ENCODE data around the gene TTLL1. TPM values are rescaled to one million over a fixed set of nuclear protein-coding genes. Genes with fewer than 3 reads are reported as not detected.
A peak's percentile ranks its signal among the peaks of the same experiment; 100 is the strongest.
"Not testable (repeated sequence)": the region's sequence is repeated elsewhere in the genome, so short reads cannot be mapped to it uniquely, and the experiment has no call there.

TTLL1 gene
- total RNA-seq, 4 donors from 2014 or later, result 4.4 to 11.4 (median 5.8) TPM

GRCh38 chr22:43106302-43106701, 17.1 kb upstream of the TTLL1 start:
- Histone ChIP-seq H3K36me3 (no peaks in the 10 kb centered on the region), H3K4me3 (replicated peaks in 1 of 3) (no peak overlapping the region), H3K4me1 (peaks cover 18 to 34% of the 10 kb centered on the region in 2 donors), H3K9me3 (no peaks in the 10 kb centered on the region), H3K27me3 (no peaks in the 10 kb centered on the region), H3K27ac (no peak overlapping the region)
- intact Hi-C loops (cut with DNase I), result no loop called here
- 91 to 94% methylated on average over 8 of the region's 8 CpGs for WGBS, 2 donors
- TF ChIP-seq CTCF (IDR thresholded peaks at IDR 0.05), result no peak
- TF ChIP-seq POLR2A (IDR thresholded peaks at IDR 0.05), result no peak
- DNase-seq, result no peak

- DNase-seq; H3K27me3 ChIP-seq; H3K36me3 ChIP-seq; H3K4me3 ChIP-seq (replicated peaks in 1 of 3); H3K9me3 ChIP-seq; intact Hi-C loops (cut with DNase I): not testable (repeated sequence)
- Histone ChIP-seq H3K27ac (peak overlapping the region; percentile 31 to 83 (median 73)), H3K4me1 (peaks cover 12 to 22% of the 10 kb centered on the region in 2 donors)
- 98 to 99% methylated on average over 3 of the region's 3 CpGs for WGBS, 2 donors
Measured at GRCh38 chr22:43104950-43105349, 15.8 kb upstream of the TTLL1 start.

GRCh38 chr22:43104056-43104625, 14.9 kb upstream of the TTLL1 start:
- H3K36me3 ChIP-seq; intact Hi-C loops (cut with DNase I); H3K9me3 ChIP-seq; H3K4me3 ChIP-seq (replicated peaks in 1 of 3); H3K27me3 ChIP-seq: not testable (repeated sequence)
- H3K27ac ChIP-seq, result peak overlapping the region; percentile 42 to 83 (median 73)
- peak in 1 of 2 donors; percentile 16 for TF ChIP-seq POLR2A (IDR thresholded peaks at IDR 0.05)
- peaks cover 11 to 19% of the 10 kb centered on the region in 2 donors for H3K4me1 ChIP-seq
- DNase-seq, result peak; percentile 88 to 90
- 42 to 44% methylated on average over 14 to 15 of the region's 15 CpGs for WGBS, 2 donors

- no peaks in the 10 kb centered on the region for H3K36me3 ChIP-seq
- peaks cover 11 to 19% of the 10 kb centered on the region in 2 donors for H3K4me1 ChIP-seq
- DNase-seq, result no peak
- H3K9me3 ChIP-seq, result no peaks in the 10 kb centered on the region
- H3K27ac ChIP-seq, result no peak overlapping the region
- no peak overlapping the region for H3K4me3 ChIP-seq (replicated peaks in 1 of 3)
- TF ChIP-seq POLR2A (IDR thresholded peaks at IDR 0.05) (no peak), CTCF (IDR thresholded peaks at IDR 0.05) (no peak)
- intact Hi-C loops (cut with DNase I), result no loop called here
- 70 to 89% methylated on average over 1 to 7 of the region's 7 CpGs for WGBS, 2 donors
- no peaks in the 10 kb centered on the region for H3K27me3 ChIP-seq
Measured at GRCh38 chr22:43101306-43101705, 12.1 kb upstream of the TTLL1 start.

- TF ChIP-seq POLR2A (IDR thresholded peaks at IDR 0.05) (no peak), CTCF (IDR thresholded peaks at IDR 0.05) (no peak)
- DNase-seq, result no peak
- intact Hi-C loops (cut with DNase I), result no loop called here
- no peaks in the 10 kb centered on the region for H3K27me3 ChIP-seq
- H3K9me3 ChIP-seq, result no peaks in the 10 kb centered on the region
- WGBS, 2 donors, result 71 to 86% methylated on average over 5 of the region's 5 CpGs
- H3K4me1 ChIP-seq, result peaks cover 11 to 19% of the 10 kb centered on the region in 2 donors
- H3K4me3 ChIP-seq (replicated peaks in 1 of 3), result no peak overlapping the region
- H3K36me3 ChIP-seq, result no peaks in the 10 kb centered on the region
- no peak overlapping the region for H3K27ac ChIP-seq
Measured at GRCh38 chr22:43100225-43100624, 11.0 kb upstream of the TTLL1 start.

GRCh38 chr22:43099095-43099494, 9.9 kb upstream of the TTLL1 start:
- 73 to 77% methylated on average over 4 of the region's 4 CpGs for WGBS, 2 donors
- Histone ChIP-seq H3K4me3 (replicated peaks in 1 of 3) (no peak overlapping the region), H3K36me3 (no peaks in the 10 kb centered on the region), H3K9me3 (no peaks in the 10 kb centered on the region), H3K27me3 (no peaks in the 10 kb centered on the region), H3K4me1 (peaks cover 8 to 18% of the 10 kb centered on the region in 2 donors), H3K27ac (no peak overlapping the region)
- TF ChIP-seq POLR2A (IDR thresholded peaks at IDR 0.05), result no peak
- no peak for TF ChIP-seq CTCF (IDR thresholded peaks at IDR 0.05)
- intact Hi-C loops (cut with DNase I), result loop anchor here (10.0 kb wide), 1 partner anchor 234 kb away; no protein-coding TSS in a partner anchor
- no peak for DNase-seq

Measured in thyroid gland (tissue), 4 donors.